ENCODE measurements around the gene LRRC71. TPM values are rescaled to one million over a fixed set of nuclear protein-coding genes. Genes with fewer than 3 reads are reported as not detected.

Gene LRRC71
- total RNA-seq, 1 experiment from 2014 or later: not detected

DNA sequence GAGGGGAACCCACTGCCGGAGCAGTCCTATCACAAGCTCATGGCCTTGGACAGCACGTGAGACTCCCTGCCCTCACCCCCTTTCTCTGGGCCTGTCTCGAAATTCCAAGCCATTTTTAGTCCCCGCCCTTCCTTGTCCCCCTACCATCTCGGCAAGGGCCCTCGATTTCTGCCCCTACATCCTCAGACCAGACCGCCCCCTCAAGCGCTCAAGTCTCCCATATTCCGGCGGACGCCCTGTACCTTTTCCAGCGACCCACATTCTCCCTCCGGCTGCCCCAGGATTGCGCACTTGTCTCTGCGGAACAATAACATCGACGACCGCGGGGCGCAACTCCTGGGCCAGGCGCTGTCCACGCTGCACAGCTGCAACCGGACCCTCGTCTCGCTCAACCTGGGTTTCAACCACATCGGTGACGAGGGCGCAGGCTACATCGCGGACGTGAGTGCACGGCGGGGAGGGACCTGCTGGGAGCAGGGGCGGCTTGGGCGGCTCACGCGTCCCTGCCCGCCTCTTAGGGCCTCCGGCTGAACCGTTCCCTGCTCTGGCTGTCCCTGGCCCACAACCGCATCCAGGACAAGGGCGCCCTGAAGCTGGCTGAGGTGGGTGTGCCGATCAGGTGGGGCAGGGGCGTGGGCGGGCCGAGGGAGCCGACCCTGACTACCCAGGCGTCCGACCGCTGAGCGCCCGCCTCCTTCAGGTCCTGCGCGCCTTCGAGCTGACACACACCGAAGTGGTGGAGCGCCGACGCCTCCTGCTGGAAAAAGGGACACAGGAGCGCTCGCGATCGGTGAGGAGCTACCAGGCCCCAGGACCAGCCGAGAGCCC lies 7.0 kb downstream of the LRRC71 start:
- BruUV-seq (replicated peaks): no TSS peak
- Mint-ChIP-seq H3K27me3 (ENCODE audit: insufficient read depth, unreplicated experiment) (peaks cover 34% of the 10 kb centered on the region), H3K27ac (ENCODE audit: unreplicated experiment) (peak overlapping the region; percentile 22), H3K36me3 (ENCODE audit: insufficient read depth, unreplicated experiment) (peaks cover 19% of the 10 kb centered on the region), H3K4me1 (ENCODE audit: low read depth, unreplicated experiment) (peaks cover 6% of the 10 kb centered on the region), H3K9me3 (ENCODE audit: unreplicated experiment) (no peaks in the 10 kb centered on the region), H3K4me3 (ENCODE audit: unreplicated experiment) (peak overlapping the region; percentile 64)
- peak; percentile 85 to 88 for DNase-seq
- peak overlapping the region; percentile 43 for H3K4me3 ChIP-seq (ENCODE audit: low read depth, low read length)
- H3K9me3 ChIP-seq: no peaks in the 10 kb centered on the region
- no peaks in the 10 kb centered on the region for H3K4me1 ChIP-seq
- no peaks in the 10 kb centered on the region for H3K36me3 ChIP-seq (ENCODE audit: control insufficient read depth, insufficient read depth, low read length)
- TF ChIP-seq, protein P1, sequence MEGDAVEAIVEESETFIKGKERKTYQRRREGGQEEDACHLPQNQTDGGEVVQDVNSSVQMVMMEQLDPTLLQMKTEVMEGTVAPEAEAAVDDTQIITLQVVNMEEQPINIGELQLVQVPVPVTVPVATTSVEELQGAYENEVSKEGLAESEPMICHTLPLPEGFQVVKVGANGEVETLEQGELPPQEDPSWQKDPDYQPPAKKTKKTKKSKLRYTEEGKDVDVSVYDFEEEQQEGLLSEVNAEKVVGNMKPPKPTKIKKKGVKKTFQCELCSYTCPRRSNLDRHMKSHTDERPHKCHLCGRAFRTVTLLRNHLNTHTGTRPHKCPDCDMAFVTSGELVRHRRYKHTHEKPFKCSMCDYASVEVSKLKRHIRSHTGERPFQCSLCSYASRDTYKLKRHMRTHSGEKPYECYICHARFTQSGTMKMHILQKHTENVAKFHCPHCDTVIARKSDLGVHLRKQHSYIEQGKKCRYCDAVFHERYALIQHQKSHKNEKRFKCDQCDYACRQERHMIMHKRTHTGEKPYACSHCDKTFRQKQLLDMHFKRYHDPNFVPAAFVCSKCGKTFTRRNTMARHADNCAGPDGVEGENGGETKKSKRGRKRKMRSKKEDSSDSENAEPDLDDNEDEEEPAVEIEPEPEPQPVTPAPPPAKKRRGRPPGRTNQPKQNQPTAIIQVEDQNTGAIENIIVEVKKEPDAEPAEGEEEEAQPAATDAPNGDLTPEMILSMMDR (IDR thresholded peaks at IDR 0.05; ENCODE audit: insufficient read depth in 1 of 2, low read depth in 1 of 2, low read length in 1 of 2, severe bottlenecking in 1 of 2, unreplicated experiment in 1 of 2): peak; percentile 66 to 91
- ChIA-PET POLR2A (interaction anchor here (0.7 to 0.8 kb wide), 2 partner anchors 41 to 113 kb away, joined by 3 to 11 read pairs; no protein-coding TSS in a partner anchor), CTCF (interaction anchor here (0.5 to 2.1 kb wide), 31 partner anchors 9 to 308 kb away, joined by 3 to 36 read pairs (median 4); partner anchors contain the start of genes HAPLN2, ISG20L2, METTL25B and MRPL24)
- peaks cover 3% of the 10 kb centered on the region; the same call in 1 of the 2 replicates for H3K27me3 ChIP-seq (replicated peaks; ENCODE audit: control insufficient read depth, insufficient read depth, low read length)
- intact Hi-C loops (cut with micrococcal nuclease; ENCODE audit: unreplicated experiment): loop anchor here (1.0 to 10.0 kb wide), 3 partner anchors 35 to 239 kb away; no protein-coding TSS in a partner anchor

DNA sequence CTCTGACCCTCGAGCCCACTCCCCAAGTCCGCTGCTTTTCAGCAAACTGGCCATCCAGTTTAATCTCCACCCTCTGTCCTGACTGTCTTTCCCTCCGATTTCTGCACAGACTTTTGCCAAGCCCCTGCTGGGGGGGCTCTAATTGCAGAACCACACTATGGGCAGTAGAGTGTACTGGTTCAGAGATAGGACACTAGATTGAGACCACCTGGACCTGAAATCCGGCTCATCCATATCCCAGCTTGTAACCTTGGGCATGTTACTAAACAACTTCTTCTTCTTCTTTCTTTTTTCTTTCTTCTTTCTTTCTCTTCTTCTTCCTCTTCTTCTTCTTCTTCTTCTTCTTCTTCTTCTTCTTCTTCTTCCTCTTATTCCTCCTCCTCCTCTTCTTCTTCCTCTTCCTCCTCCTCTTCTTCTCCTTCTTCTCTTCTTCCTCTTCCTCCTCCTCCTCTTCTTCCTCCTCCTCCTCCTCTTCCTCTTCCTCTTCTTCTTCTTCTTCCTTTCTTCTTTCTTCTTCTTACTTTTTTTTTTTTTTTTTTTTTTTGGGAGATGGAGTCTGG lies 7.7 kb downstream of the LRRC71 start:
- Histone ChIP-seq H3K9me3 (no peaks in the 10 kb centered on the region), H3K4me1 (no peaks in the 10 kb centered on the region), H3K36me3 (ENCODE audit: control insufficient read depth, insufficient read depth, low read length) (no peaks in the 10 kb centered on the region), H3K27me3 (replicated peaks; ENCODE audit: control insufficient read depth, insufficient read depth, low read length) (peaks cover 2% of the 10 kb centered on the region; the same call in 1 of the 2 replicates), H3K4me3 (ENCODE audit: low read depth, low read length) (peak overlapping the region; percentile 43)
- intact Hi-C loops (cut with micrococcal nuclease; ENCODE audit: unreplicated experiment): loop anchor here (10.0 kb wide), 1 partner anchor 147 kb away; no protein-coding TSS in a partner anchor
- TF ChIP-seq, protein P1 (IDR thresholded peaks at IDR 0.05; ENCODE audit: insufficient read depth in 1 of 2, low read depth in 1 of 2, low read length in 1 of 2, severe bottlenecking in 1 of 2, unreplicated experiment in 1 of 2): no peak
- POLR2A ChIA-PET: interaction anchor here (0.7 to 0.8 kb wide), 2 partner anchors 41 to 114 kb away, joined by 3 to 11 read pairs; no protein-coding TSS in a partner anchor
- BruUV-seq (replicated peaks): no TSS peak
- Mint-ChIP-seq H3K36me3 (ENCODE audit: insufficient read depth, unreplicated experiment) (peaks cover 24% of the 10 kb centered on the region), H3K27me3 (ENCODE audit: insufficient read depth, unreplicated experiment) (peaks cover 31% of the 10 kb centered on the region), H3K4me1 (ENCODE audit: low read depth, unreplicated experiment) (peaks cover 6% of the 10 kb centered on the region), H3K4me3 (ENCODE audit: unreplicated experiment) (peak overlapping the region; percentile 64), H3K27ac (ENCODE audit: unreplicated experiment) (no peak overlapping the region), H3K9me3 (ENCODE audit: unreplicated experiment) (no peaks in the 10 kb centered on the region)
- DNase-seq: no peak
- CTCF ChIA-PET: interaction anchor here (0.5 to 2.1 kb wide), 33 partner anchors 9 to 309 kb away, joined by 3 to 36 read pairs (median 4); partner anchors contain the start of genes HAPLN2, ISG20L2, METTL25B and MRPL24

DNA sequence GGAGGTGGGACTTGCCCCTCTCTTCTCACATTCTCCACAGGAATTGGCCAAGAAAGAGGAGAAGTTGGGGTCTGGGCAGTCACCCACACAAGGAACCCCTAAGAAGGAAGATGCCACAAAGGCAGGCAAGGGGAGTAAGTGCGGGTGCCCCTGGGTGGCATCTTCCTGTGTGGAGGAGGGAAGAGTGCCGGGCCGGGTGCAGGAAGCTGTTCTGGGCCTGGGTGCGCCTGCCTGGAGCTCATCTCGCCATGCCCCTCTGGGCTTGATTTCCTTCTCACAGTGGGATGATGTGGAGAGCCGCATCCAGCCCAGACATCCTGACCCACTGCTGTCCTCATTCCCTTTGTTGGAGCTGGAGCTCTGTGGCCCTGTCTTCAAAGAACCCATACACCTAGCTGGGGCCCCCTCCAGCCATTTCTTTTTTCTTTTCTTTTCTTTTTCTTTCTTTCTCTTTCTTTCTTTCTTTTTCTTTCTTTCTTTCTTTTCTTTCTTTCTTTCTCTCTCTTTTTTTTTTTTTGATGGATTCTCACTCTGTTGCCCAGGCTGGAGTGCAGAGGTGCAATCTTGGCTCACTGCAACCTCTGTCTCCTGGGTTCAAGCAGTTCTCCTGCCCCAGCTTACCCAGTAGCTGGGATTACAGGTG lies 9.3 kb downstream of the LRRC71 start:
- no peak overlapping the region for H3K4me3 ChIP-seq (ENCODE audit: low read depth, low read length)
- BruUV-seq (replicated peaks): no TSS peak
- no peaks in the 10 kb centered on the region for H3K9me3 Mint-ChIP-seq (ENCODE audit: unreplicated experiment)
- ChIA-PET CTCF (interaction anchor here (0.7 kb wide), 1 partner anchor 317 kb away, joined by 4 read pairs; no protein-coding TSS in a partner anchor), POLR2A (interaction anchor here (0.7 kb wide), 1 partner anchor 113 kb away, joined by 5 read pairs; no protein-coding TSS in a partner anchor)
- peaks cover 6% of the 10 kb centered on the region for H3K4me1 Mint-ChIP-seq (ENCODE audit: low read depth, unreplicated experiment)
- H3K27me3 Mint-ChIP-seq (ENCODE audit: insufficient read depth, unreplicated experiment): peaks cover 29% of the 10 kb centered on the region
- no peaks in the 10 kb centered on the region for H3K4me1 ChIP-seq
- no peak overlapping the region for H3K27ac Mint-ChIP-seq (ENCODE audit: unreplicated experiment)
- intact Hi-C loops (cut with micrococcal nuclease; ENCODE audit: unreplicated experiment): loop anchor here (10.0 kb wide), 1 partner anchor 145 kb away; no protein-coding TSS in a partner anchor
- no peak overlapping the region for H3K4me3 Mint-ChIP-seq (ENCODE audit: unreplicated experiment)
- TF ChIP-seq, protein P1 (IDR thresholded peaks at IDR 0.05; ENCODE audit: insufficient read depth in 1 of 2, low read depth in 1 of 2, low read length in 1 of 2, severe bottlenecking in 1 of 2, unreplicated experiment in 1 of 2): no peak
- H3K9me3 ChIP-seq: no peaks in the 10 kb centered on the region
- H3K36me3 ChIP-seq (ENCODE audit: control insufficient read depth, insufficient read depth, low read length): no peaks in the 10 kb centered on the region
- DNase-seq: no peak
- H3K27me3 ChIP-seq (replicated peaks; ENCODE audit: control insufficient read depth, insufficient read depth, low read length): no peaks in the 10 kb centered on the region
- peaks cover 34% of the 10 kb centered on the region for H3K36me3 Mint-ChIP-seq (ENCODE audit: insufficient read depth, unreplicated experiment)

Data from Caco-2 (cell line).